GM12891 (cell line): Measurements from ENCODE around the gene PLIN3.

Source experiments
- POLR2A ChIP-seq: IDR thresholded peaks from 2 replicates; pipeline ENCODE4 v1.6.1; 2011; ENCODE audit warnings: low read depth, low read length, control low read depth
- TAF1 ChIP-seq: IDR thresholded peaks from 2 replicates; pipeline ENCODE4 v1.6.1; 2011; ENCODE audit warnings: low read depth, low read length, control low read depth

GRCh38 chr19:4897146-4897545, 29.7 kb upstream of the PLIN3 start:
- no peak for TF ChIP-seq TAF1
- no peak for TF ChIP-seq POLR2A
